ENCODE data around the gene NFIL3. TPM values are rescaled to one million over a fixed set of nuclear protein-coding genes. Genes with fewer than 3 reads are reported as not detected.
A peak's percentile ranks its signal among the peaks of the same experiment; 100 is the strongest.

NFIL3 gene
- total RNA-seq, 1 donor from 2014 or later = 132 TPM

DNA sequence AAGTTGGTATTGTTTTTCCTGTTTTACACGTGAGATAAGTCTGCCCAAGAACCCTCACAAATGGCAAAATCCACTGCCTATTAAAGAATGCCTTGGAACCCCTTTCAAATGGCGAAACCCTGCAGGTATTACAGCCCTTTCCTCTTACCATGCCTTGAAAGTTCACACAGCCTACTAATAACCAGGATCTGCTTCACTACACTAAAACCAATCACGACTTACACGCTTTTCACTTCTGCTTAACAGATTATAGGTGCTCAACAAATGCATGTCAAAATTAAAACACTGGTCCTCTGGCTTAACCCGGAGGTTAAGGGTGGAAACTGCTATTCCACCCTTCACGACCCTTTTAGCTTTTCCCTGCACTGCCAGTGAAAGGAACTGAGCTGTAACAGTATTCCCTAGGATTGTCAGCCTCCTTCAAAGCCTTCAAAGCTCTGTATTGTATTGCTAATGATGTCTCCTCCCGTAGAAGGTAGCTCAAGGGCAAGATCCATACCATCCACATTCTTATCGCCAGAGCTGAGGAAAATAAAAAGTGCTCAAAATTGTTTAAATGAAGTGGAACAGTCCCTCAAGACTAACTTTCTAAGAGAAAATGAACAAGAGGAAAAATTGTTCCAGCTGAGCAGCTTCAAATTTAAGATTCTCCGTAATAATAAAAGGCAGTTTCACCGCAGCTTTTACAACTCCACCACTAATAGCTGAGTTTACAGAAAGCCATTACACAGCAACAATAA lies 62.9 kb downstream of the NFIL3 start:
- Histone ChIP-seq H3K4me3 (peak overlapping the region; percentile 84 to 89), H3K27ac (peak overlapping the region; percentile 89), H3K27me3 (no peaks in the 10 kb centered on the region), H3K36me3 (no peaks in the 10 kb centered on the region), H3K4me1 (peaks cover 32% of the 10 kb centered on the region), H3K9me3 (no peaks in the 10 kb centered on the region)
- TF ChIP-seq, protein P1, sequence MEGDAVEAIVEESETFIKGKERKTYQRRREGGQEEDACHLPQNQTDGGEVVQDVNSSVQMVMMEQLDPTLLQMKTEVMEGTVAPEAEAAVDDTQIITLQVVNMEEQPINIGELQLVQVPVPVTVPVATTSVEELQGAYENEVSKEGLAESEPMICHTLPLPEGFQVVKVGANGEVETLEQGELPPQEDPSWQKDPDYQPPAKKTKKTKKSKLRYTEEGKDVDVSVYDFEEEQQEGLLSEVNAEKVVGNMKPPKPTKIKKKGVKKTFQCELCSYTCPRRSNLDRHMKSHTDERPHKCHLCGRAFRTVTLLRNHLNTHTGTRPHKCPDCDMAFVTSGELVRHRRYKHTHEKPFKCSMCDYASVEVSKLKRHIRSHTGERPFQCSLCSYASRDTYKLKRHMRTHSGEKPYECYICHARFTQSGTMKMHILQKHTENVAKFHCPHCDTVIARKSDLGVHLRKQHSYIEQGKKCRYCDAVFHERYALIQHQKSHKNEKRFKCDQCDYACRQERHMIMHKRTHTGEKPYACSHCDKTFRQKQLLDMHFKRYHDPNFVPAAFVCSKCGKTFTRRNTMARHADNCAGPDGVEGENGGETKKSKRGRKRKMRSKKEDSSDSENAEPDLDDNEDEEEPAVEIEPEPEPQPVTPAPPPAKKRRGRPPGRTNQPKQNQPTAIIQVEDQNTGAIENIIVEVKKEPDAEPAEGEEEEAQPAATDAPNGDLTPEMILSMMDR (IDR thresholded peaks at IDR 0.05) = no peak
- TF ChIP-seq POLR2AphosphoS5 (IDR thresholded peaks at IDR 0.05; ENCODE audit: insufficient read depth in 1 of 2, low read depth in 1 of 2) (no peak), POLR2A (IDR thresholded peaks at IDR 0.05) (no peak)
- intact Hi-C loops (cut with DNase I) = no loop called here
- no peak for DNase-seq (ENCODE audit: extremely low spot score in 2 of 2)

DNA sequence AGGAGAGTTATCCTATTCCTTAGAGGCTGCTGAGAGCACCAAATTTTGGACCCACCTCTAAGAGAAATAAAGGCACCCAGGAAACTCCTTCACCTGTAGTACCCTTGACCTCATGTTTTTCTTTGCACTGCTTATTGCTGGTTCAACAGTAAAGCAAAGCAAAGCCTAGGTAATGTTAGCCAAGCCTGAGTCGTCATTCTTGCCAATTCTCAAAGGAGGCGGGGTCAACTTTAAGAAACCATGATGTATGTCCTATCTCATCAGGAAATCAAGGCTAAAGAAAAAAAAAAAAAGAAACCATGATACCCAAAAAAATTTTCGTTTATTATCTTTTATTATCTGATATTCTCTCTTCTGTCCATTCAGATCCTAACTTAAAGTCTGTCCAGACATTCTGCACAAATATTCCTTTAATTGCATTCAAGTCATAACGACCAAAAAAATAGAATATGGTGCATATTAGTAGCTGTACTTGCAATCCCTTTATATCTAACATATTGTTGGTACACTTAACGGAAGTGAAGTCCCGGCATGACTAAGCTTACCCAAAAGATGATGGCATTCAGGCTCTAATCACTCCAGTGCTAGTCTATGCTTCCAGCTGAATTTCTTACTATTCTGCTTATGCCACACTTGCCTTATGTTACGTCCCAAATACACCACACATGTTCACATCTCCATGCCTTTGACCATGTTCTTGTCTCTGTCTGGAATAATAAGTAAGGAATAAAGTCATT lies 63.7 kb downstream of the NFIL3 start:
- Histone ChIP-seq H3K27me3 (no peaks in the 10 kb centered on the region), H3K27ac (peak overlapping the region; percentile 89), H3K9me3 (no peaks in the 10 kb centered on the region), H3K36me3 (no peaks in the 10 kb centered on the region), H3K4me3 (peak overlapping the region; percentile 84 to 89), H3K4me1 (peaks cover 36% of the 10 kb centered on the region)
- intact Hi-C loops (cut with DNase I) = no loop called here
- no peak for DNase-seq (ENCODE audit: extremely low spot score in 2 of 2)
- TF ChIP-seq POLR2A (IDR thresholded peaks at IDR 0.05) (no peak), POLR2AphosphoS5 (IDR thresholded peaks at IDR 0.05; ENCODE audit: insufficient read depth in 1 of 2, low read depth in 1 of 2) (no peak)
- TF ChIP-seq, protein P1 (IDR thresholded peaks at IDR 0.05) = no peak

DNA sequence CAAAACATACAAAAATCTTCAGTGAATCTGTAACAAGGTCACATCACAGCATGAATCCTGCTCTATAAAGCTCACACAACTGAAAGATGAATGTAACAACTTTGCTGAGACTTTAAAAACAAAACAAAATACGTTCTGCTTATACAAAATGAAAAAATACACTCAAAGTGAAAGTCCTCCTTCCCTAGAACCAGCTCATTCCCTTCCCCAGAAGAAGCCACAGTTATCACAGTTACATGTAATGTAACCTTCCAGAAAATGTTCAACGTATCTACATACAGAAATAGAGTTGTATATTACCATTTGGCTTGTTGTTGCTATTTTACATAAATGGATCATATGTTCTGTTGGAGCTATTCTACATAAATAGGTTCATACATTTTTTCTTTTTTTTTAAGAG lies 64.5 kb downstream of the NFIL3 start:
- Histone ChIP-seq H3K9me3 (no peaks in the 10 kb centered on the region), H3K27me3 (no peaks in the 10 kb centered on the region), H3K27ac (no peak overlapping the region), H3K4me3 (no peak overlapping the region), H3K36me3 (no peaks in the 10 kb centered on the region), H3K4me1 (peaks cover 36% of the 10 kb centered on the region)
- no peak for DNase-seq (ENCODE audit: extremely low spot score in 2 of 2)
- intact Hi-C loops (cut with DNase I) = no loop called here
- TF ChIP-seq POLR2A (IDR thresholded peaks at IDR 0.05) (no peak), POLR2AphosphoS5 (IDR thresholded peaks at IDR 0.05; ENCODE audit: insufficient read depth in 1 of 2, low read depth in 1 of 2) (no peak)
- TF ChIP-seq, protein P1 (IDR thresholded peaks at IDR 0.05) = no peak

Other genes starting within 250 kb of the NFIL3 start
- gene AUH, start 61.9 kb downstream of the NFIL3 start, total RNA-seq = 39.0 TPM